Activated T-cell treated with anti-CD3 and anti-CD28 coated beads for 1 hour (primary cell): ENCODE measurements around the gene CERK.
"Not testable (repeated sequence)": the region's sequence is repeated elsewhere in the genome, so short reads cannot be mapped to it uniquely, and the experiment has no call there.

Experiments
- DNase-seq: peaks from one replicate; pipeline ENCODE4 v3.0.0-alpha.2; 2020; ENCODE audit warnings: low read depth

The CERK gene

DNA sequence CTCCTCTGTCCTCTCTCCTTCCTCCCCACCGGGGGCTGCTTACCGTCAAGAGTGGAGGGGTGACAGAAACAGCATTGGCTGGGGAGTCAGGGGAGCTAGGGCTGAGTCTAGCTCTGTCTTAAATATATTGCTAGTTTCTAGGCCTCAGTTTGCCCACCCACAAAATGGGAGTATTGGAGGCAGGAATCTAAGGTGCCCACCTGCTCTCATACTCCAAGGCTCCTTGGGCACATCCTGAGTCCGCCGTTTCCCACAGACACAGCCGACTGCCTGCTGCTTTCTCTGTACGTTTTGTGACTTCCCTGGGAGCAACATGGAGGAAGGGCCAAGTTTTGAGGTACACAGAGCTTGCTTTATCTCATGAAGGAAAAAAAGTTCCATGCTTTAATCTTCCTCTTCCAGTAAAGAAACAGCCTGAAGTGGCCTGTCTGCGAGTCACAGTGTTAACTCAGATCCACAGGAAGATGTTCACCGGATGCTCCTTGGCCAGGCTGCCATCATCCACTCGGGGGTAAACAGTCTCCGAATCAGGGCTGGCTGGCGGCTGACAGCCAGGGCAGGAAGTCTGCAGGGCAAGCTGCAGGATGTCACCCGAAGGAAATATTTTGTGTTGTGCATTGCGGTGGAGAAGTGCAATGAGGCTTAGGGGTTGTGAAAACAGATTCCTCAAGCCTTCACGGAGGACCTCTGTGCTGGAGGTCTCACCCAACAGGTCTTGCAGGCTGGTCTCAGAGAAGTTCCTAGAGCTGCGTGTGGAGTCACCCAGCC lies 11.0 kb upstream of the CERK start:
- DNase-seq: peak; percentile 65

DNA sequence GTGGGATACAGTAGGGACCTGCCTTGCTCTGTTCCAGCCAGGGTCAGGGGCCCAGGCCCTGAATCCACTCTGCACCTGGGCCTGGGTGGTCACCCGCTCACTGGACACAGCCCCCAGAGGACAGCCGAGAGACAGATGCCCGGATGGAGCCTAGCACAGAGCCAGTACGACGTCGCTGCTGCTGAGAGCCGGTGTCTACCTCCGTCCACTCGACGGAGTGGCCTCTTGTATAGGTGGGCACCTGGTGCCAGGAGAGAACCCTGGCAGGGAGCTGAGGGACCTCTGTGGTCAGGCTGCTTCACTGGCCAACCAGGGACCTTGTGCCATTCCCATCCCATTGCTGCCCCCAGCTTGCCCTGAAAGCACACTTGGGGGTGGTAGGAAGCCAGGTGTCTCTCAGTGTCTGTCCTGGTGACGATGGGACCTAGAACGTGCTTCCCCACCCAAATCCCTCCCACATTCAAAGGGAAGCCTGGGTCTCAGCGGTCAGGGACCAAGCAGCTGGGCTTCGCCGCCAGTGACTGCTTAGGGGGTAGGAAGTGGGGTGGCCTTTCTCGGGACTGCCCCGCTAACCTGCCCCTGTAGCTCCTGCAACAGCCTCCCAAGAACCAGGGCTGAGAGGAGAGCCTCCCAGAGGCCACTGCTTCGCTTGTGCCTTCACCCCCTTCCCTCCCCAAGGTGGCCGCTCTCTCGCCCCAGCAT lies 10.3 kb upstream of the CERK start:
- no peak for DNase-seq

GRCh38 chr22:46747646-46748045 lies 9.6 kb upstream of the CERK start:
- DNase-seq: no peak

DNA sequence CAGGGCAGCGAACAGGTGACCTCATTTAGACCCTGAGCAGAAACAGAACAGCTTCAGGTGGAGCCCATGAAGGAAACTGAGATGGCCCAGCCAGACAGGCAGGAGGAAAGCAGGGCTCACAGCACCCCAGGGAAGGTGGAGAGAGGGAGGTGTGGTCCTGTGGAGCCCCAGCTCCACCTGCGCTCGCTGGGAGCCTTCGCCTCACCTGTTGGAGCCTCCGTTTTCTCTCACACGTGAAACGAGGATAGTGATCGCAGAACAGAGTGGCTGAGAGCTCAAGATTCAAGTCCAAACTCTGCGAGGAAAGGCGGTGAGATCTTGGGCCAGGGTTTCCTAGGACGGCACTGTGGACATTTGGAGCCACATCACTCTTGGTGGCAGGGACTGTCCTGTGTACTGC lies 8.6 kb upstream of the CERK start:
- DNase-seq: no peak

DNA sequence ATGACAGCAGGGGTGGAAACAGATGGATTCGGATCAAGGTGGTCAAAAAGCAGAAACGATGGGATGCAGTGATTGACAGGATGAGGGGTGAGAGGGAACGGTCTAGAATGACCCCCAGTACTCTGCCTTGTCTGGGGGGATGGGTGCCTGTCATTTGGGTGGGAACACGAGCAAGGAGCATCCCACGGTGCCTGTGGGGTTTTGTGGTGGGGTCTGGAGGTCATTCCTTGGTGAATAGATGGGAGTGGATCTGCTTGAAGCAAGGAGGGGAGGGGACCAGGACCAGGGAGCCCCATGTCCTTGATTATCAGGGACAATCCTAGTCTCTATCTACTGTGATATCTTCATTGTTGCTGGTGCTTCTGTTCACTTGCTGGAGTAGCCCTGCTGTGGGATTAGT lies 8.1 kb upstream of the CERK start:
- DNase-seq: no peak

DNA sequence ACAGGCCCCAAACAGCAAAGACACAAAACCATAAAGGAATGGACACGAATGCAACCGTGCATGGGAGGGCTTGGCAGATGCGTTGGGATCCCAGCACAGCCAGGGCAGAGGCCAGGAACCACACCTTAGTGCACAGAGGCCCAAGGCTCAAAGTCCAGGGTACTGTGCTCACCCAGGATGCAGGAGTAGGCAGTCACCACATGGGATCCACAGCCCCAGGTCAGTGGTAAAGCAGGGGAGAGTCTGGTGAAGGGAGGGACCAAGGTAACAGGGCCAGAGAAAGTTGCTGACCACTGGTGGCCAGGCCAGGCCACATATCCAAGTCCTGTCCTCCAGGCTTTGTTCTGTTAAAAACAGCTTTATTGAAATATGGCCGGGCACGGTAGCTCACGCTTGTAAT lies 6.5 kb upstream of the CERK start:
- DNase-seq: no peak

DNA sequence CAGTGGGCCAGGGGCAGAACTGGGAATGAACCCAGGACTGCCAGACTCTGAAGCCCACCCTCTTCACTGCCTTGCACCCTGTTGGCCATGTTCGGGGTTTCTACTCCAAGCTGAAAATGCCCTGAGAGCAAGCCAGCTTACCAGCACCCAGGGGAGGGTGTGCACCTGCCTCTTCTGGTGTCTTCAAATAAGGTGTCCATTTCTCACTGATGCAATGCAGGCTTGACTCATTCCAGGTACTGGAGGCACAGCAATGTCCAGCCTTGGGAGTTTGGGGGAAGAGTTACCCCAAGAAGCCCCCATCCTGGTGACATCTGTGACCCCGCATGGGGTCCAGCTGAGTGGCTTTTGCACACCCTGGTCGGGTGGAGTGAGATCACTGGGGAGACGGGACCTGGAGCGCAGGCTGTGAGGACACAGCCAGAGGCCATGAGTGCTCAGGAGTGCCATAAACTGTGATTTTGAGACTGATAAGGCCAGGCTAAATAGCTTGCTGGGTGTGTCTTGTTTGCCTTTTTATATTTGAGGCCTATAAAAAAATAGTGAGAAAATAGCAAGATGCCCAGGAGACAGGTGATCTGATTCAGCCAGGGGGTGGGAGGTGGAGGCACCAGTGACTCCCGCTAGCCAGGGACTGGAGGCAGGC lies 4.6 kb upstream of the CERK start:
- DNase-seq: no peak

GRCh38 chr22:46741974-46742519 lies 4.0 kb upstream of the CERK start:
- DNase-seq: no peak

- DNase-seq: no peak
Observed at GRCh38 chr22:46740910-46741780, 3.1 kb upstream of the CERK start.

DNA sequence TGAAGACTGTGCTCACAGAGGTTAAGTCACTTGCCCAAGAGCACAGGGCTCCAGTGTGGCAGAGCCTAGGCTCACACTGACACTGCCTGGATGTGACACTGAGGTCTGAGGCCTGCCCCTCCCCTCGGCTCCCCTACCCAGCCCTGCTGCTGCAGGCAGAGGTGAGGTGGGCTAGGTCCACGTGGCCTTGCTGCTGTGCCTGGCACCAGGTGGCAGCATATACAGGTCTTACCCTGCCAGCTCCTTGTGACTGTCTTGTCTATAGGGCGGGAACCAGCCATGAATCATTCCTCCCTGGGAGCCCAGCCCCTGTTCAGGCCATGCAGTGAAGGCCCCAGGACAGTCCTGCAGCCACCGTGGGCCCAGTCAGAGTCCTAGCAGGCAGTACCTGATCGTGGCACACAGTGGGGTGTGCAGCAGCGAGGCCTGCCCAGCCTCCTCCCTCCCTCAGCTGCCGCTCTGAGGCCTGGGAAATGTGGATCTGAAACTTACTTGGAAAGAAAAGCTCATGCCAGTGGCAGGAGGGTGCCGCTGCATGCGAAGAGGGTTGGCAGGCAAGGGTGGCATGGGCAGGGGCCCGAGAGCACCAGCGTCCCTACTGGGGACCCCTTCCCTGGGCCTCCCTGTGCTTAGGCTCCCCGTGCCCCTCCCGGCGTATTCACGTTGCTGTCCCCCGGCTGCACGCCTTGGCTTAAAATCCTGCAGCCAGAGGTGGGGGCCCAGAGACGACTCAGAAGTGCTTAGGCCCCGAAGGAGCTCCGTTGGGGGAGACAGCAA lies 1.2 kb upstream of the CERK start:
- DNase-seq: no peak

- no peak for DNase-seq
Observed at GRCh38 chr22:46738647-46739093, 618 bp upstream of the CERK start.

GRCh38 chr22:46737105-46737975 lies 712 bp downstream of the CERK start:
- peak; percentile 17 for DNase-seq

DNA sequence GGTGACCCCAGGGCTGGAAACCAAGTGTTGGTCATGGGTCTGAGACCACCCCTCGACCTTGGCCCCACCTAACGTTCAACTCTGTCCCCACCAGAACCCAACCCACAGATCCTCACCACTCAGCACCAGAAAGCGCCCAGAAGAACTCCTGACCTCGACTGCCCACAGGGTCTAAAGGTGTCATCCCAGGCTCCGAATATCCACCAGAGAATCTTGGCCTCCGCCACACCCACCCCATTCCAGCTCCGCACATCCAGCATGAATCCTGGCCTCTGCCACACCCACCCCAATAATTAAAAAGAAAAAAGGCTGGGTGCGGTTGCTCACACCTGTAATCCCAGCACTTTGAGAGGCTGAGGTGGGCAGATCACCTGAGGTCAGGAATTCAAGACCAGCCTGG lies 1.3 kb downstream of the CERK start:
- no peak for DNase-seq

GRCh38 chr22:46735747-46736608 lies 2.1 kb downstream of the CERK start:
- no peak for DNase-seq

DNA sequence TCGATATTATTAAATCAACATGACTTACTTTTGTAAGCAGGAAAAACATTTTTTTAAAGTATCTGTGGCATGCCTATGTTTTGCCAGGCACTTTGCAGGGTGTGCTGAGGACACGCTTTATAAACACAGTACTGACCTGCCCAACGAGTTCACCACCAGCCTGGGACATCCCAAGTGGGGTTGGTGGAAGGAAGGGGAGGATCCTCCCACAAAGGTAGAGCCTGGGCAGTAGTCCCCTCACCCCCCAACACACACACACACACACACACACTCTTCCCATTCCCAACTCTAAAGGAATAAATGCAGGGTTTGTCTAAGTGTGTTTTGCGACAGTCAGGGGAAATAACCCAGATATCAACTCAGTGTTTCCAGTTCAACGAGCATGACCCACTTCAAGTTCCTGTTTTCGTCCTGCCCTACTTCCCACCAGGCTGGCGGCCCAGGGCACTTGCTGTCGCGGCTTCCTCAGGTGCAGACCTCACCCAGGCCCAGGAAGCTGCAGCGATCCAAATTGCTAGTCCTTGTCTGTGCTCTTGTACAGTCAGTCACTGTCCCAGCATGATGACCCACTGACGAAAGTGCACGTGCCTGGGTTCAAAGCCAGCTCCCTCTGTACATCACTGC lies 3.1 kb downstream of the CERK start:
- peak; percentile 60 for DNase-seq

DNA sequence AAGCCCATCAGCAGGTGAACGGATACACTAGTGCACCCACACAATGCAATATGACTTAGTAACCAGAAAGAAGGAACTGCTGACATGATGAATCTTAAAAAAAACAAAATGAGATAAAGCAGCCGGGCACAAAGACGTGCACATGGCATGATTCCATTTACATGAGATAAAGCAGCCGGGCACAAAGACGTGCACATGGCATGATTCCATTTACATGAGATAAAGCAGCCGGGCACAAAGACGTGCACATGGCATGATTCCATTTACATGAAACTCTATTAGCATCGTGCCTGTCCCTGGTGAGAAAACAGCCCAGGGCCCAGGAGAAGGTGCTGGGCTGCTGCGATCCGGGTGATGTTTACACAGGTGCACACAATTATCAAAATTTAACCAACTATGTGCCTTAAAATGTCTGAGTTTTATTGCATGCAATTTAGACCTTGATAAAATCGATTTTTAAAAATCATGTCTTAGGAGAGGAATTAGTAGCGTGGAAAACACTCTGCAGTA lies 3.8 kb downstream of the CERK start:
- DNase-seq: not testable (repeated sequence)

GRCh38 chr22:46732513-46732912 lies 5.5 kb downstream of the CERK start:
- no peak for DNase-seq

DNA sequence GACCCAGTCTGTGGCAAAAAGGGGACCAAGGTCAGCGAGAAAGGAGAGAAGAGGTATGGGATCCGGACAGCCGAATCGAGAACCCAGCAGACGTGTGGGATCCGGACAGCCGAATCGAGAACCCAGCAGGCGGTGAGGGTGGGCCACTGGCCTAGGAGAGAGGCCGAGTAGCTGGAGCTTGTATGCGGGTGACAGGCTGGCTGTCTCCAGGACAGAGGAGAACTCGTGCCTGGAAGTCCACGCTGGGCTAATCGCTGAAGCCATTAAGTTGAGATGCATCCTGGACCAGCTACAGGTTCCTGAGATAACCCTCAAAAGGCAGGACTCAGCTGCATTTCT lies 6.0 kb downstream of the CERK start:
- DNase-seq: no peak
